Measurements from ENCODE around the gene GNA12.

DNA sequence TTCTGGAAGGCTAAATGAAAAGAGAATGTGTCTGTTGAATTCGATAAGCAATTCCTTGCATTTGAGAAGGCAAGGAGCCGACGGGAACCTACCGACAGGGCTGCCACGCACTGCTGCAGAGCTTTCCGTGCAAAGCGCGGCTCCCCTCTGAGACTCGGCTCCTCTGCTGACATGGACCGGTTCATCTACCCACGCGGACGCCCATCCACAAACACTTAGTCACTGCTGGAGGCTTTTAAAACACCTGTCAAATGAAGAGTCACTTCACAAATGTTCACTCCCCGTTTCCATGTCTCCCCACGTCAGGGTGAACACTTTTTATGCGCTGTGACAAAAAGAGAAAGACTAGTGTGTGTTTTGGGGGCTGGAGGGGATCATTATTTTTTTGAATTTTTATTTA, 124.1 kb downstream of the GNA12 start:
- no peak for TF ChIP-seq POLR2A (IDR thresholded peaks at IDR 0.05)
- TF ChIP-seq, protein P1, sequence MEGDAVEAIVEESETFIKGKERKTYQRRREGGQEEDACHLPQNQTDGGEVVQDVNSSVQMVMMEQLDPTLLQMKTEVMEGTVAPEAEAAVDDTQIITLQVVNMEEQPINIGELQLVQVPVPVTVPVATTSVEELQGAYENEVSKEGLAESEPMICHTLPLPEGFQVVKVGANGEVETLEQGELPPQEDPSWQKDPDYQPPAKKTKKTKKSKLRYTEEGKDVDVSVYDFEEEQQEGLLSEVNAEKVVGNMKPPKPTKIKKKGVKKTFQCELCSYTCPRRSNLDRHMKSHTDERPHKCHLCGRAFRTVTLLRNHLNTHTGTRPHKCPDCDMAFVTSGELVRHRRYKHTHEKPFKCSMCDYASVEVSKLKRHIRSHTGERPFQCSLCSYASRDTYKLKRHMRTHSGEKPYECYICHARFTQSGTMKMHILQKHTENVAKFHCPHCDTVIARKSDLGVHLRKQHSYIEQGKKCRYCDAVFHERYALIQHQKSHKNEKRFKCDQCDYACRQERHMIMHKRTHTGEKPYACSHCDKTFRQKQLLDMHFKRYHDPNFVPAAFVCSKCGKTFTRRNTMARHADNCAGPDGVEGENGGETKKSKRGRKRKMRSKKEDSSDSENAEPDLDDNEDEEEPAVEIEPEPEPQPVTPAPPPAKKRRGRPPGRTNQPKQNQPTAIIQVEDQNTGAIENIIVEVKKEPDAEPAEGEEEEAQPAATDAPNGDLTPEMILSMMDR (IDR thresholded peaks at IDR 0.05): no peak

Data from thyroid gland (tissue), 4 donors.